NCI-H2227 (cell line): ENCODE measurements around the gene COX14.
"Not testable (repeated sequence)": the region's sequence is repeated elsewhere in the genome, so short reads cannot be mapped to it uniquely, and the experiment has no call there.

ENCODE experiments used
- DNase-seq: peaks from one replicate; lab custom pipeline; 2025; ENCODE audit not compliant: unreplicated experiment; lab: John Stamatoyannopoulos, UW

Gene COX14

DNA sequence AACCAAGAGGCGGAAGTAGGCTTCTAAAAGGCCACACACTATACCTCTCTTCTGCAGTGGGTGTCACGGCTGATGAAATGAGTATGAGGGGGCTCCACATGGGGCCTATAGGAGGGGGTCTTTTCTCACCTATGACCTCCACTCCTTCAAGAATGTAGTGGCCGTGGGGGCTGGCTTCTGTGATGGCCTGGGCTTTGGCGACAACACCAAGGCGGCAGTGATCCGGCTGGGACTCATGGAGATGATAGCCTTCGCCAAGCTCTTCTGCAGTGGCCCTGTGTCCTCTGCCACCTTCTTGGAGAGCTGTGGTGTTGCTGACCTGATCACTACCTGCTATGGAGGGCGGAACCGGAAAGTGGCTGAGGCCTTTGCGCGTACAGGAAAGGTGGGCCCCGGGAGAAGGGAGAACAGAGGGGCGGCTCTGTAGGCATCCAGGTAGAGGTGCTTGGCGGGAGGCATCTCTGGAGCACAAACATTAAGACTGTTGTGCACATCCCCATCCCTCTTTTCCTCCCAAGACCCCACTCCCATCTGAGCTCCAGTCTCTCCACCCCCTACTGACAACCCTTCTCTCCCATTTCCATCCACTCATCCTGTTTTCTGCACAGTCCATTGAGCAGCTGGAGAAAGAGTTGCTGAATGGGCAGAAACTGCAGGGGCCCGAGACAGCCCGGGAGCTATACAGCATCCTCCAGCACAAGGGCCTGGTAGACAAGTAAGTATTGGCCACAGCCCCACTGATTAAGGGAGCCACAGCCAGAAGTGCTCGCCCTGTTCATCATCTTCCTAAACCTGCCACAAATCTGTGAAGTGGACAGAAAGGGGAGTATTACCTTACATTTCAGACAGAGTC lies 4.4 kb upstream of the COX14 start:
- no peak for DNase-seq

DNA sequence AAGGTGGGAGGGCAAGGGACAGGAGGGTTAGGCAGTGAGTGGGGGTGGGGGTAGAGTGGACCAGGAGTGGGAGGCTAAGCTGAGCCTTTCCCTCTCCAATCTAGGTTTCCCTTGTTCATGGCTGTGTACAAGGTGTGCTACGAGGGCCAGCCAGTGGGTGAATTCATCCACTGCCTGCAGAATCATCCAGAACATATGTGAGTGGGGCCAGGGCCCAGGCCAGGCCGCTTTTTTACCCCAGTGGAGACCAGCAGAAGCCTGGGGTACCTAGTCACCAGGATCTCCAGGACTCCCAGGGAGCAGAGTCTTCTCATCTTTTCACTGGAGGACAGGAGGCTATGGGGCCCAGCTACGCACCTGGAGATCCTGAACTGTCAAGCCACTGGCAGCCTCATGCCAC lies 2.7 kb upstream of the COX14 start:
- DNase-seq = no peak

DNA sequence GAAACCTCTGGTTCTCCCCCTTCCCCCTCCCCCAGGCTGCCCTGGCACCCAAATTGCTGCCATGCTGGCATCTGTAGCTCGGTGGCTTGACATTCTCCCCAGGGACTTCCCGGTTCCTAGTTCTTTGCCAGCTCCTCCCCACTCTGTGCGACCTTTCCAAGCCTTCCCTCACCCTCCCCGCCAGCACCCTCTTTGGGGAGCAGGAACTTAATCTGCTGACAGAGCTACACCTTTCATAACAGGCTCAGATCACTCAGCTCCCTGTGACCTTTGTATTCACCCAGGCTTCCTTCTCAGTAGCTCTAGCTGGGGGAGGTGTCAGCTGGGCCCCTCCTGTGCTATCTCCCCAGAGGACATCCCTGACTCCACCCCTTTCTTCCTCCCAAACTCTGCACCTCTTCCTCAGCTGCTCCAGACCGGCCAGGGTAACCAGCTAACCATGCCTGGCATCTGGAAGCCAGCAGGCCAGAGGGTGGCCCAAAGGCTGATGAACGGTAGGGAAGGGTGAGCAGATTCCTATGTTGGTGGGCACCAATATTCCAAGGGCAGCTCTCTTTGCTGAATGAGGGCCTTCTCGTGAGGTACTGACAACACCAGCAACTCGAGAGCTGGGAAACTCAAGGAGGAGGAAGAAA lies 1.8 kb upstream of the COX14 start:
- no peak for DNase-seq

- peak; percentile 20 for DNase-seq
Measured at GRCh38 chr12:50110762-50111351, 1.2 kb upstream of the COX14 start.

DNA sequence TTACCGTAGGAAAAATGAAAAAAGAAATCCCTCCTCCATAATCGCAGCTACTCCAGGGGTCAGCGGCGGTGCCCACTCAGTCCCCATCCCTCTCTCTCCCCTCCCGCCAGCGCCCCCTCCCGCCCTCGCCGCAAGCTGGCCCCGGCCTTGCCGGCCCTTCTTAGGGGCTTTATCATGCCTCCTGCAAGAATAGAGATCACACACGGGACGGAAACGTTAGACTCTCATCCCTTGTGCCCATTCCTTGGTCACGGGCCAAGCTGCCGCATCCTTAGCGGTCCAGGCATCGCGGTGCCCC lies 692 bp upstream of the COX14 start:
- no peak for DNase-seq

GRCh38 chr12:50112456-50113218 lies 601 bp downstream of the COX14 start:
- peak; percentile 55 for DNase-seq

- no peak for DNase-seq
Measured at GRCh38 chr12:50117057-50117622, 5.1 kb downstream of the COX14 start.

- DNase-seq = no peak
Measured at GRCh38 chr12:50119387-50119786, 7.4 kb downstream of the COX14 start.

GRCh38 chr12:50120521-50120920 lies 8.5 kb downstream of the COX14 start:
- DNase-seq = no peak

GRCh38 chr12:50120953-50121352 lies 8.9 kb downstream of the COX14 start:
- no peak for DNase-seq

- DNase-seq = no peak
Measured at GRCh38 chr12:50121641-50122040, 9.6 kb downstream of the COX14 start.

- no peak for DNase-seq
Measured at GRCh38 chr12:50123203-50123602, 11.2 kb downstream of the COX14 start.

DNA sequence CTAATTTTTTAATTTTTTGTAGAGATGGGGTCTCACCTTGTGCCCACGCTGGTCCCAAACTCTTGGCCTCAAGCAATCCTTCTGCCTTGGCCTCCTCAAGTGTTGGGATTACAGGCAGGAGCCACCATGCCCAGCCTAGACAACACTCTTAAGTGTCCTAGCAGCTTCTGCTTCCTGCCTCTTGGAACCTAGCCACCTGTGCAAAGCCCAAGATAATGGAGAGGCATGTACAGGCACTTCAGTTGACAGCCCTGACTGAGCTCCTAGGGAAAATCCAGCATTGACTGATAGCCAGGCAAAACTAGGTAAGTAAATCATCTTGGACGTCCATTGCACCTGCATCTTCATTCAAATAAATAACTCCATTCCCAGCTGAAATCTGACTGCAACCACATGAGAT lies 15.5 kb downstream of the COX14 start:
- no peak for DNase-seq

DNA sequence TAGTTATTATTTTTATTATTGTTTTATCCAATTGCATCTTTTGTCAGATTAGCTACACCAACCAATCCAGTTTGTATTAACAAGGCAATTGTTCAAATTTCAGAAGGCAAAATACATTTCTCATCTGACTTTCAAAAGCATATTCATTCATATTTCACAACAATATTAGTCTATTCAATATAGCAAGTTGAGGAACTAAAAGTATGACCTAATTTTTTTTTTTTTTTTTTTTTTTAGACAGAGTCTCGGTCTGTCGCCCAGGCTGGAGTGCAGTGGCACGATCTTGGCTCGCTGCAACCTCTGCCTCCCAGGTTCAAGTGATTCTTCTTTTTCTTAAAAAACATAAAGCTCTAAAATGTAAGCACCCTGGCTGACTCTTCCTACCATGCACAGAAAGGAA lies 17.3 kb downstream of the COX14 start:
- DNase-seq = no peak

DNA sequence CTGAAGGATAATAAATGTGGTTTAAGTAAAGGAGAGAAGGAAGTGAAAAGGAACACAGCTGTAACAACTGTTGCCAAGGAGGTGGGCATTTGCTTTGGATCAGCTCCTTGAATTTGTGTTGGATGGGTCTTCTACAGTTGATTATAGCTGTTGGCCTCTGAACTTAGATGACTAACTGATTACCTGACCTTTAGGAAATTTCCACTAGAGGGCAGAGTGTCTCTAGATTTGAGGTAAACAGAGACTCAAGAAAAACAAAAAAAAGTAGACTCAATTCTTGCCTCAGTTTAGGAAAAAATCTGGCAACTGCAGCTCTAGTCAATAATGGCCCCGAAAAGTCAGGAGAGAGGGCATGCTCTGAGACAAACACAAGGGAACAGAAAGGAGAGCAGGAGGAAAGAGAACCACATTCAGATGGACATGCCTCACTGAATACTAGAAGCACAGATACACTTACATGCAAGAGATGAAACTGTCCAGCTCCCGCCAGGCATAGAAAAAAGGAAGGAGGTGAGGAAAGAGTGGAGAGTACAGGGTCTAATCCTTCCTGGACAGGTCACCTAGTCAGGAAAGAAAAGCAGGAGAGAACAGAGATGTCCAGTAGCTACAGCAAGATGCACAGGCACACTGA lies 20.6 kb downstream of the COX14 start:
- peak; percentile 38 for DNase-seq

- no peak for DNase-seq
Measured at GRCh38 chr12:50142993-50143392, 31.0 kb downstream of the COX14 start.

- no peak for DNase-seq
Measured at GRCh38 chr12:50145439-50145838, 33.4 kb downstream of the COX14 start.

- no peak for DNase-seq
Measured at GRCh38 chr12:50147281-50147680, 35.2 kb downstream of the COX14 start.

DNA sequence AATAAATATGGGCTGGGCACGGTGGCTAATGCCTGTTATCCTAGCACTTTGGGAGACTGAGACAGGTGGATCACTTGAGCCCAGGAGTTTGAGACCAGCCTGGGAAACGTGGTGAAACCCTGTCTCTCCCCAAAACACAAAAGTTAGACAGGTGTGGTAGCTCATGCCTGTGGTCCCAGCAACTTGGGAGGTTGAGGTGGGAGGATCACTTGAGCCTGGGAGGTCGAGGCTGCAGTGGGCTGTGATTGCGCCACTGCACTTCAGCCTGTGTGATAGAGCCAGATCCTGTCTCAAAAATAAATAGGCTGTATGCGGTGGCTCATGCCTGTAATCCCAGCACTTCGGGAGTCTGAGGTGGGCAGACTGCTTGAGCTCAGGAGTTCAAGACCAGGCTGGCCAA lies 36.0 kb downstream of the COX14 start:
- DNase-seq = not testable (repeated sequence)

- DNase-seq = no peak
Measured at GRCh38 chr12:50149311-50149710, 37.3 kb downstream of the COX14 start.
